MV-4-11 (cell line): ENCODE data around the gene PRR7.
A peak's percentile ranks its signal among the peaks of the same experiment; 100 is the strongest.

Experiments used
- DNase-seq: peaks from one replicate; lab custom pipeline; 2025; lab: John Stamatoyannopoulos, UW

The PRR7 gene

GRCh38 chr5:177452688-177453638 is 6.3 kb downstream of the PRR7 start:
- DNase-seq, result no peak

DNA sequence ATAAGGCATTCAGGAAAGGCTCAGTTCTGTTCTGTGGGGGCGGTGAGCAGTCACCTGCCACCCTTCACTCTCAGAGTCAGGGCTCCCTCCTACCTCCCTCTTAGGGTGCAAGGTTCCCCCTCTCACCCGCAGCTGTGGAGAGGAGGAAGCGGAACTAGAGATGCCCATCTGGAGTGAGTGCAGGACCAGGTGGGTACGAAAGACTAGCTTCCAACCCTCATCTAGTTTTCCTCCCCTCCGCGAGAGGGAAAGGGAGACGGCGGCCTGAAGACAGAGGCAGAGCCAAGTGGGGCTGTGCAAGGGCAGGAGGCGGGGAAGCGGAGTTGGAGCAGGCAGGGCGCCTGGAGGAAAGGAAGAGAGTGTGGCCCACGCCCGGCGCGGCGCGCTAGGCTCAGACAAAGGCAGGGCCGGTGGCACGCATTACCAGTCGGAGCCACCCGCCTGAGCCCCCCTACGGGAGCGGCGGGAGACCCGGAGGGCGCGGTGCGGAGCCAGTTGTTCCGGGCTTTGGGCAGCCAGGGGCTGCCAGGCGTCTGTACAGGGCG is 7.3 kb downstream of the PRR7 start:
- peak; percentile 45 for DNase-seq

DNA sequence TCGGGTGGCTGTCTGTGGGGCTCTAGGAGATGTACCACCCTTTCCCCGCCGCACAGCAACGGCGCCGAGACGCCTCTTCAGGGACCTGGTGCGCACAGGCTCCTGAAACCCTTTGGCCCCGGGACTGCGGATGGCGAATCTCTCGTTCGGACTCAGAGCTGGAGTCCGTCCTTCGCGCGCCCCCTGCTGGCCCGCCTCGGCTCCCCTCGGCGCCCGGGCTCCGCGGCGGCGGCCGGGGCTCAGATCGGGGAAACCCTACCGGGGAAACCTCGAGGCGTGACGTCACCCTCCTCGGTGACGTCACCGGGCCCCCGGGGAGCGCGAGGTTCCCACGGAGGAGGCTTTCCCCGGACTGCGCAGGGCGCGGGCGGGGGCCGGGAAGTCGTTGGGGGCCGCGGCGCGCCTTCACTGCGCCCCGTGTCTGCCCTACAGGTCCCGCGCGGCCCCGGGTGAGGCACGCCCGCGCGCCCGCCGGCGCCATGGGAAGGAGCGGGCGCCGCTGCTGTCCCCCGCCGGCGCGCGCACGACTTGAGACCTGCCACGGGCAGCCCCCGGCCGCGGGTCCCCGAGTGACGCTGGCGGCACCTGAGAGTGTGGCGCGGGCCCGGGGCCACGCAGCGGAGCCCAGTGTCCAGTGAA is 7.9 kb downstream of the PRR7 start:
- DNase-seq, result peak; percentile 82

- peak; percentile 49 for DNase-seq
These were observed 8.5 kb downstream of the PRR7 start for GRCh38 chr5:177455036-177455660.

- peak; percentile 73 for DNase-seq
These were observed 9.3 kb downstream of the PRR7 start for GRCh38 chr5:177455661-177456590.

- no peak for DNase-seq
These were observed 10.0 kb downstream of the PRR7 start for GRCh38 chr5:177456591-177456964.

DNA sequence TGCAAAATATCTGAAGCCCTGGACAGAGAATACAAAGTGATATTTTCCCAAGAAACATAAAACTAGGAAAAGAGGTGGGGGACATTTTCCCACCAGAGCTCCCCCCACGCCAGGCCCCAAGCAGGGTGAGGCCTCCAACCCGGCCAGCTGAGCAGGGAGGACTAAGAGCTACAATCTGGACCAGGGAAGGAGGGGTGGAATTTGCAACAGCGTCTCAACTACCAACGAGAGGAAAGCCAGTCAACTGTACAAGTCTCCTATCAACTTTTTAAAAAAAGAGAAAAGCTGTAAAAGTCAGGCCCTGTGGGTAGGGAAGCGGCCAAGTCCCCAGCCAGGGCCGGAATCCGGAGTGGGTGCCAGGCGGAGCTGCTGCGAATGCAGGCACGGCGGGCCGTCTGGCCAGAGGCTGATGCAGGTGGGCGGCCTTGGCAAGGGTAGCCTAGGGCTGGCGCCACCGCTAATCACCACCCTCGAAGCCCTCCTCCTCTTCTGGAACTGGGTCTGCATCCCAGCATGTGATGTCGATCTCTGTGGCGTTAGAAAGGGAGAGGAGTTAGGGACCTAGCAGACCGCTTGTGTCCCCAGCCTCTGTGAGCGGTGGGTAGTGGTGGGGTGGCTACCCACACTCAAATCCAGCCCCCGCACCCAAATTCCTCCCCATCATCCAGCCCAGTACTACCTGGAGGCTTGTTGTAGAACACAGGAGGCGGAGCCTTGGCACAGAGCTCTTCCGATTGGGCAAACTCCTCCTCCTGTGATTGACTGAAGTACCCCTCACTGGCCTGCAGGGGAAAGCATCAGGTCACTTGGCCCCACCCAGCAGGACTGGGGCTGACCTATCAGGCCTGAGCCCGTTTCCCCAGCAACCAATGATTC is 10.6 kb downstream of the PRR7 start:
- peak; percentile 98 for DNase-seq

- DNase-seq, result no peak
These were observed 11.5 kb downstream of the PRR7 start for GRCh38 chr5:177457852-177458681.

DNA sequence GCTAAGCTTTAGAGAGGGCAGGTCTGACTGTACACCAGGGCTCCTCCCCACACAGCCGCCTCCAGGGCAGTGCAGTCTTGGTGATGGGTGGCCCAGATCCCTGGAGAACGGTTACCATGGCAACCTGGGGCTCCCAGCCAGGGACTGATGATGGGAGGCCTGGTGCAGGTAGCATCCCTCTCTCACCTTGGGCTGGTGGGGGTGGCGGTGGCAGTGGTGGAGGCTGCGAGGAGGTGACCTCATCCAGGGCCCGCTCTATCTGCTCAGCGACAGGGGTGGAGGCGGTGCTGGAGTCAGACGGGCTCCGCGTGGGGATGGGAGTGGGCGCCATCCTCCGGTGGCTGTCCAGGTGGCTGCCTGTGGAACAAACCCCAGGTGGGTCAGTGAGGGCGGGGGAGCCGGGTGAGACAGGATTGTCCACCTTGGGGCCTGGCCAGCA is 12.3 kb downstream of the PRR7 start:
- DNase-seq, result no peak

GRCh38 chr5:177459357-177459756 is 12.7 kb downstream of the PRR7 start:
- DNase-seq, result no peak

GRCh38 chr5:177459819-177460628 is 13.4 kb downstream of the PRR7 start:
- no peak for DNase-seq

- DNase-seq, result peak; percentile 83
These were observed 15.5 kb downstream of the PRR7 start for GRCh38 chr5:177462021-177462670.

- DNase-seq, result no peak
These were observed 18.4 kb downstream of the PRR7 start for GRCh38 chr5:177465044-177465443.

DNA sequence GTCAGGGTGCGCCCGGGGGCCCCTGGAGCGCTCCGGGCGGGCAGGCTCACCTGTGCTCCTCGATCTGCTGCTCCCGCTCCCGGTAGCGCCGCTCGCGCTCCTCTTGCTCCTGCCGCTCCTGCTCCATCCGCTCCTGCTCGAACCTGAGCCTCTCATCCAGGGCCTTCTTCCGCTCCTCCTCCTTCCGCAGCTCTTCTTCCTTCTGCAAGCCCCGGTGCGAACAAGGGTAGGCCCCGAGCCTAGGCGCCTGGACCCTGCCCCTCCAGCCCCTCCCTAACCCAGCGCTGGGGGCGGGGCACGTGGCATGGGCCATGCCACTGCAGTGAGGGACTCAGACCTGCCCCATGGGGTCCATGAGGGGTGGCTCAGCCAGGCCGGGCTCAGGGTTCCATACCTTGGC is 20.2 kb downstream of the PRR7 start:
- no peak for DNase-seq

- no peak for DNase-seq
These were observed 20.8 kb downstream of the PRR7 start for GRCh38 chr5:177467436-177467835.

DNA sequence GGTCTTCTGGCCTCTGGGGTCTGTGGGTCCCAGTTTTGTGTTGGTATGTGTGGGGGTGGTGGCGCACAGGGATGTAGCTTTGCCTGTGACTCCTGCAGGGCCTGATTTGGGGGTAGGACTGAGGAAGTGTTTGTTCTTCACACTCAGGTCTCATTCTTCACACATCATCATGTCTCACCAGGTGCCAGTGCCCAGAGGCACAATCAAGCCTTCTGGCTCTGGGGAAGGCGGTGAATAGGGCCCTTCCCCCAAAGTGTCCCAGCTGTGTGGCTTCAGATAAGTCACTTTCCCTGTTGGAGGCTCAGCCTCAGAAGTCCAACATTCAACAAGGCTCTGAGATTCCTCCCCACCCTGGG is 21.7 kb downstream of the PRR7 start:
- DNase-seq, result no peak

DNA sequence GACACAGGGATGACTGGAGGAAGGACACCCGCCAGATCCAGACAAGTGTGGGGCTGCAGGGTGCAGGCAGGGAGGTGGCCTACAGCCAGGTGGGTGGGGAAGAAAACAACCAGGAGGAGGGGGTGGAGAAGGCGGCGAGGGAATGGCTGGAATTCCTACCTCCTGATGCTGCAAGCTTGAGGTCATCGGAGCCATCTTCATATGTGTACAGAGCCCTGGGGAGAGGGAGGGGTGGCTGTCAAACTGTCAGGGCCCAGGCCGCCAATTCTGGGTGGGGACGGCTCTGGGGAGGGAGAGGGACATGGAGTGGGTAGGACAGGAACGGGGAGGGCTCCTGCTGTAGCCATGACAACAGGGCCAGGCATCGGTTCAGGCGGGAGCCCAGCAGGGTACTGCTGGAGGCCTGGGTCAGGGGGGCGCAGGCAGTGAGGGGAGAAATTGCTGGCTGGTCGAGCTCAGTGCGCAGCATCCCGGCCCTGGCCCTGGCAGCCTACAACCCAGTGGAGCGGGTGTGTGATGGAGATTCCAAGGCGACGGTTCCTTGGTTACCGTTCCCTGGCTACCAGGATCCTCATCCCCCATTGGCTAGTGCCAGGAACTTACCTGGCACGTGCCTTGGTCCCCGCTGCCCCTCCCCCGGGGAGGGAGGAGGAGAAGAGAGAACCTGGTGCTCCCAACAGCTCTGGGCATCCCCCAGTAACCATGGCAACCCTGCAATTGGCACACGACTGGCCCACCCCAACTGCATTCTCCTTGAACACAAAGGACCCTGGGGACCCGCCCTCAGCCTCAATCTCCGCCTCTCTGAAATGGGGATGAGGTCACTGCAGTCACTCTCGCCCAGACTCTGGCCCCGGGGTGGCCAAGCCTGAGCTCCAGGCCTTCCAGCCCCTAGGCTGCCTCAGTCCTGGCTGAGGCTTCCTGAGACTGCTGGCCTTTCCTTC is 22.3 kb downstream of the PRR7 start:
- DNase-seq, result no peak
